HCT116 (cell line): ENCODE measurements around the gene MED13L. TPM values are rescaled to one million over a fixed set of nuclear protein-coding genes. Genes with fewer than 3 reads are reported as not detected.

ENCODE experiments used
- ATAC-seq: fragments of 200-7000 bp; cut with Tn5 transposase; 2 replicates; pipeline ENCODE4 v1.9.1; 2020; ENCODE audit warnings: mild to moderate bottlenecking, moderate library complexity
- BruUV-seq: library from RNA; stranded (reverse); fragments of 400-500 nt; replicated peaks from 2 replicates; lab custom pipeline; 2021; lab: Mats Ljungman, UMichigan
- CTCF ChIA-PET: fragments of 300-600 bp; sonication (Branson Sonifier 250); formaldehyde crosslinking; loops from one replicate; lab custom pipeline; 2021; ENCODE audit warnings: antibody characterized with exemption; lab: Charles Lee
- POLR2A ChIA-PET: fragments of 300-600, 350-600 bp; sonication (Branson Sonifier 250); formaldehyde crosslinking; loops from one replicate; lab custom pipeline; 2021; ENCODE audit warnings: antibody characterized with exemption; lab: Charles Lee
- RAD21 ChIA-PET, 2 experiments: fragments of 300-600 bp; sonication (Branson Sonifier 250); formaldehyde crosslinking; loops; one replicate each; lab custom pipeline; 2023; ENCODE audit warnings: low total read pairs in 2 of 2; ENCODE audit not compliant: uncharacterized antibody in 2 of 2, unreplicated experiment in 2 of 2, low non-redundant PET in 1 of 2; lab: Charles Lee
- DNase-seq: peaks from one replicate; pipeline ENCODE4 v3.0.0-alpha.2; 2010; ENCODE audit warnings: low read depth, low spot score
- H2AFZ ChIP-seq: fragments of 200-600 bp; shearing (Covaris generic), sonication (generic); 2 replicates; pipeline ENCODE4 v1.6.1; 2017; ENCODE audit warnings: low read depth, mixed run types, mixed read lengths, antibody characterized with exemption, low read length; ENCODE audit not compliant: poor library complexity, severe bottlenecking
- H3K27ac ChIP-seq: 2 replicates; pipeline ENCODE4 v1.5.1; 2012; ENCODE audit warnings: low read depth, low read length
- H3K27me3 ChIP-seq: fragments of 200-600 bp; sonication (generic); 2 replicates; pipeline ENCODE4 v1.6.1; 2016; ENCODE audit warnings: mixed run types, low read length, mixed read lengths; ENCODE audit not compliant: insufficient read depth
- H3K36me3 ChIP-seq, 2 experiments: fragments of 200-500 bp in 1 of 2; fragments of 200-600 bp in 1 of 2; sonication (Bioruptor generic) in 1 of 2; sonication (generic) in 1 of 2; 2 replicates each; pipeline versions ENCODE4 v1.5.1 to v1.6.1; 2014 to 2016; ENCODE audit warnings: low read length in 2 of 2, inconsistent platforms in 1 of 2, mixed read lengths in 1 of 2, mixed run types in 1 of 2; ENCODE audit not compliant: insufficient read depth in 2 of 2, control insufficient read depth in 1 of 2
- H3K4me1 ChIP-seq, 2 experiments: fragments of 200-600 bp in 1 of 2; sonication (generic) in 1 of 2; 2 replicates each; pipeline versions ENCODE4 v1.5.1 to v1.6.1; 2012 to 2017; ENCODE audit warnings: low read length in 2 of 2, inconsistent platforms in 1 of 2, mild to moderate bottlenecking in 1 of 2, mixed read lengths in 1 of 2, mixed run types in 1 of 2, moderate library complexity in 1 of 2; ENCODE audit not compliant: insufficient read depth in 2 of 2, control insufficient read depth in 1 of 2
- H3K4me2 ChIP-seq: fragments of 200-600 bp; sonication (generic); 2 replicates; pipeline ENCODE4 v1.6.1; 2017; ENCODE audit warnings: mixed run types, low read length, mixed read lengths
- H3K4me3 ChIP-seq, 2 experiments: fragments of 200-600 bp in 1 of 2; sonication (generic) in 1 of 2; replicated peaks in 1 of 2; 2 replicates each; pipeline ENCODE4 v1.5.1; 2011 to 2016; ENCODE audit warnings: low read length in 2 of 2, control low read depth in 1 of 2, low read depth in 1 of 2, mild to moderate bottlenecking in 1 of 2, mixed read lengths in 1 of 2, mixed run types in 1 of 2
- H3K79me2 ChIP-seq: fragments of 200-600 bp; sonication (generic); 2 replicates; pipeline ENCODE4 v1.6.1; 2017; ENCODE audit warnings: mild to moderate bottlenecking, mixed run types, low read length, moderate library complexity, mixed read lengths; ENCODE audit not compliant: insufficient read depth
- H3K9ac ChIP-seq: fragments of 200-600 bp; sonication (generic); 2 replicates; pipeline ENCODE4 v1.6.1; 2016; ENCODE audit warnings: low read length, mixed read lengths
- H3K9me2 ChIP-seq: fragments of 200-600 bp; sonication (generic), shearing (Covaris generic); 2 replicates; pipeline ENCODE4 v1.6.1; 2017; ENCODE audit warnings: mixed run types, mild to moderate bottlenecking, moderate library complexity; ENCODE audit not compliant: insufficient read depth
- H3K9me3 ChIP-seq, 2 experiments: fragments of 200-500 bp in 1 of 2; fragments of 200-600 bp in 1 of 2; sonication (Bioruptor generic) in 1 of 2; sonication (generic) in 1 of 2; 2 replicates each; pipeline ENCODE4 v1.6.1; 2014 to 2017; ENCODE audit warnings: low read length in 2 of 2, mixed read lengths in 2 of 2, inconsistent platforms in 1 of 2, low read depth in 1 of 2, mild to moderate bottlenecking in 1 of 2, mixed run types in 1 of 2, moderate library complexity in 1 of 2; ENCODE audit not compliant: control insufficient read depth in 1 of 2, insufficient read depth in 1 of 2
- H4K20me1 ChIP-seq: fragments of 200-600 bp; sonication (generic), shearing (Covaris generic); 2 replicates; pipeline ENCODE4 v1.6.1; 2017; ENCODE audit warnings: mixed run types, mild to moderate bottlenecking, moderate library complexity; ENCODE audit not compliant: insufficient read depth
- CBX3 ChIP-seq: IDR thresholded peaks from 2 replicates; pipeline ENCODE4 v1.6.1; 2012; ENCODE audit warnings: low read depth
- CEBPB ChIP-seq: IDR thresholded peaks from 2 replicates; pipeline ENCODE4 v1.6.1; 2012; ENCODE audit warnings: low read depth
- CTCF ChIP-seq, 3 experiments: fragments of 200-600 bp in 1 of 3; sonication (generic) in 1 of 3; IDR thresholded peaks in 2 of 3; conservative IDR thresholded peaks in 1 of 3; 2 replicates each; pipeline ENCODE4 v1.5.1; 2012 to 2017; ENCODE audit warnings: low read depth in 2 of 3, low read length in 2 of 3, antibody characterized with exemption in 1 of 3, borderline replicate concordance in 1 of 3, control low read depth in 1 of 3, mild to moderate bottlenecking in 1 of 3, mixed read lengths in 1 of 3, mixed run types in 1 of 3, moderate library complexity in 1 of 3; ENCODE audit not compliant: insufficient read depth in 1 of 3
- ELF1 ChIP-seq: IDR thresholded peaks from 2 replicates; pipeline ENCODE4 v1.6.1; 2012; ENCODE audit warnings: low read depth, borderline replicate concordance
- FOSL1 ChIP-seq: IDR thresholded peaks from 2 replicates; pipeline ENCODE4 v1.6.1; 2012; ENCODE audit warnings: low read depth
- MAX ChIP-seq: IDR thresholded peaks from 2 replicates; pipeline ENCODE4 v1.6.1; 2012
- POLR2A ChIP-seq: IDR thresholded peaks from 2 replicates; pipeline ENCODE4 v1.7.0; 2011; ENCODE audit warnings: borderline replicate concordance; ENCODE audit not compliant: insufficient read depth, insufficient read length; ENCODE audit errors: extremely low read depth
- POLR2AphosphoS5 ChIP-seq: IDR thresholded peaks from 2 replicates; pipeline ENCODE4 v1.6.1; 2011; ENCODE audit warnings: mild to moderate bottlenecking, low read depth, low read length, moderate library complexity
- RAD21 ChIP-seq: IDR thresholded peaks from 2 replicates; pipeline ENCODE4 v1.6.1; 2012; ENCODE audit warnings: low read depth, mild to moderate bottlenecking
- SIN3A ChIP-seq: IDR thresholded peaks from 2 replicates; pipeline ENCODE4 v1.6.1; 2012; ENCODE audit warnings: low read depth
- SRF ChIP-seq: IDR thresholded peaks from 2 replicates; pipeline ENCODE4 v1.6.1; 2012; ENCODE audit warnings: low read depth
- TCF7L2 ChIP-seq: IDR thresholded peaks from 2 replicates; pipeline ENCODE4 v1.7.0; 2011; ENCODE audit warnings: borderline replicate concordance, inconsistent platforms; ENCODE audit not compliant: insufficient read depth, insufficient read length; ENCODE audit errors: extremely low read depth
- YY1 ChIP-seq: IDR thresholded peaks from 2 replicates; pipeline ENCODE4 v1.6.1; 2011; ENCODE audit warnings: low read length, low read depth, moderate library complexity, mild to moderate bottlenecking; ENCODE audit not compliant: insufficient replicate concordance; ENCODE audit errors: extremely low read depth
- ZBTB33 ChIP-seq: IDR thresholded peaks from 2 replicates; pipeline ENCODE4 v1.6.1; 2011; ENCODE audit warnings: mild to moderate bottlenecking, low read length, moderate library complexity; ENCODE audit not compliant: insufficient replicate concordance; ENCODE audit errors: extremely low read depth
- ZFX ChIP-seq: fragments of 450-650 bp; IDR thresholded peaks from 2 replicates; pipeline ENCODE4 v1.6.1; 2017
- ZNF274 ChIP-seq: fragments of 200-500 bp; sonication (Bioruptor generic); IDR thresholded peaks from 2 replicates; pipeline ENCODE4 v1.6.1; 2014; ENCODE audit warnings: mild to moderate bottlenecking, low read depth, low read length, inconsistent platforms
- intact Hi-C: fragments of 100-400 bp; cut with micrococcal nuclease; formaldehyde crosslinking; loops from 2 replicates; pipeline ENCODE4 v1.10.0; 2022
- total RNA-seq: library from RNA; stranded (reverse); gene quantifications from one replicate; pipeline ENCODE4 v1.2.1, GENCODE V29; 2021; ENCODE audit not compliant: unreplicated experiment

The MED13L gene
- total RNA-seq, 1 experiment from 2014 or later = 176 TPM

GRCh38 chr12:116099652-116100432 is 177.7 kb downstream of the MED13L start:
- no peaks in the 10 kb centered on the region for H3K27me3 ChIP-seq
- intact Hi-C loops = no loop called here
- H3K4me3 ChIP-seq = no peak overlapping the region
- peaks cover 32% of the 10 kb centered on the region; the same call in 1 of the 2 replicates for H4K20me1 ChIP-seq
- H3K9me3 ChIP-seq = no peaks in the 10 kb centered on the region
- no peaks in the 10 kb centered on the region; a peak in 1 of 4 replicates for H3K36me3 ChIP-seq
- H3K9me2 ChIP-seq = no peaks in the 10 kb centered on the region
- ATAC-seq (0 out of 2 replicates have a peak, but pooled peaks have one; percentile 25), DNase-seq (no peak)
- ChIA-PET POLR2A (no interaction called here), CTCF (no interaction called here), RAD21 (no interaction called here)
- BruUV-seq = no TSS peak
- H3K27ac ChIP-seq = no peak overlapping the region
- no peaks in the 10 kb centered on the region for H3K4me1 ChIP-seq
- peaks cover 96% of the 10 kb centered on the region for H3K79me2 ChIP-seq
- TF ChIP-seq ZFX = no peak
- TF ChIP-seq POLR2AphosphoS5 = no peak
- TF ChIP-seq POLR2A = no peak
- no peak for TF ChIP-seq MAX
- no peak for TF ChIP-seq SRF
- TF ChIP-seq TCF7L2 = no peak
- no peak for TF ChIP-seq RAD21
- no peak for TF ChIP-seq ZNF274
- TF ChIP-seq CBX3 = no peak
- no peak for TF ChIP-seq CEBPB
- TF ChIP-seq ELF1 = no peak
- no peak for TF ChIP-seq YY1
- no peak for TF ChIP-seq ZBTB33
- TF ChIP-seq SIN3A = no peak
- no peak for TF ChIP-seq CTCF (IDR thresholded peaks at IDR 0.05 in 2 of 3, conservative IDR thresholded peaks at IDR 0.05 in 1 of 3; ENCODE audit: borderline replicate concordance in 1 of 3, insufficient read depth in 1 of 3, low read depth in 2 of 3, low read length in 2 of 3)
- no peak for TF ChIP-seq FOSL1
- no peak overlapping the region for H3K4me2 ChIP-seq
- H2AFZ ChIP-seq = no peak overlapping the region
- no peak overlapping the region for H3K9ac ChIP-seq
